ENCODE data around the gene PLBD2. TPM values are rescaled to one million over a fixed set of nuclear protein-coding genes. Genes with fewer than 3 reads are reported as not detected.
A peak's percentile ranks its signal among the peaks of the same experiment; 100 is the strongest.

PLBD2 gene
- total and polyA plus RNA-seq, 9 of the 15 experiments (the other 6 are each of a cell fraction or from before 2014, with no cell fraction given) = 2.4 to 37.4 (median 6.0) TPM

- TF ChIP-seq FOXO4 (CRISPR knock-in tag; IDR thresholded peaks at IDR 0.05) (no peak), NBN (IDR thresholded peaks at IDR 0.05; ENCODE audit: low read depth) (peak; percentile 56; the same call in 1 of the 2 replicates), KAT7 (CRISPR knock-in tag; IDR thresholded peaks at IDR 0.05; ENCODE audit: borderline replicate concordance) (peak; percentile 22; the same call in 1 of the 2 replicates), PTTG1 (tag; IDR thresholded peaks at IDR 0.05; ENCODE audit: low read depth) (no peak), ZEB2 (IDR thresholded peaks at IDR 0.05) (0 out of 2 replicates have a peak, but pooled peaks have one; percentile 14), ZNF830 (CRISPR knock-in tag; IDR thresholded peaks at IDR 0.05) (peak; percentile 82; the same call in 1 of the 2 replicates), FOXJ3 (CRISPR knock-in tag; IDR thresholded peaks at IDR 0.05) (no peak), ZC3H11A (IDR thresholded peaks at IDR 0.05; ENCODE audit: low read depth, low read length) (no peak), MYNN (IDR thresholded peaks at IDR 0.05) (peak; percentile 79), MYNN (CRISPR knock-in tag; IDR thresholded peaks at IDR 0.05) (no peak), NR2C1 (IDR thresholded peaks at IDR 0.05) (no peak), NR2C1 (tag; IDR thresholded peaks at IDR 0.05) (peak; percentile 7; the same call in 1 of the 2 replicates), KLF16 (IDR thresholded peaks at IDR 0.05) (peak; percentile 98), RBBP5 (IDR thresholded peaks at IDR 0.05; ENCODE audit: borderline replicate concordance, insufficient read depth, low read length, poor library complexity, severe bottlenecking) (peak; percentile 44), BCL6 (CRISPR knock-in tag; IDR thresholded peaks at IDR 0.05) (no peak), ZNF655 (CRISPR knock-in tag; IDR thresholded peaks at IDR 0.05) (no peak), ZNF583 (CRISPR knock-in tag; IDR thresholded peaks at IDR 0.05) (no peak), ZNF589 (CRISPR knock-in tag; IDR thresholded peaks at IDR 0.05; ENCODE audit: low read depth) (peak; percentile 78), JUN (IDR thresholded peaks at IDR 0.05; ENCODE audit: borderline replicate concordance, low read depth, low read length) (peak; percentile 97), JUN (CRISPR knock-in tag; IDR thresholded peaks at IDR 0.05; ENCODE audit: borderline replicate concordance) (no peak), RBM39 (optimal IDR thresholded peaks at IDR 0.05; ENCODE audit: low read depth, low read length) (peak; percentile 57), NR4A1 (CRISPR knock-in tag; IDR thresholded peaks at IDR 0.05) (no peak), NR4A1 (tag; IDR thresholded peaks at IDR 0.05) (peak; percentile 70), RFX7 (CRISPR knock-in tag; IDR thresholded peaks at IDR 0.05) (0 out of 2 replicates have a peak, but pooled peaks have one; percentile 20), ZNF146 (CRISPR knock-in tag; IDR thresholded peaks at IDR 0.05; ENCODE audit: unreplicated experiment) (no peak), CBFA2T2 (conservative IDR thresholded peaks at IDR 0.05) (no peak), HOMEZ (CRISPR knock-in tag; IDR thresholded peaks at IDR 0.05) (no peak), IFI16 (CRISPR knock-in tag; IDR thresholded peaks at IDR 0.05) (no peak)
These were observed 63.9 kb downstream of the PLBD2 start, which contains the start of gene SDSL (continued) for GRCh38 chr12:113422030-113422885.

All from K562 (cell line).